Hematopoietic multipotent progenitor cell treated with erythropoietin and hydrocortisone succinate and interleukin-3 and kit ligand, for 17 days (in vitro differentiated cells): ENCODE results near the gene OTOP3.

Source experiments
- DNase-seq: peaks from one replicate; pipeline ENCODE4 v3.0.0-alpha.2; 2015; ENCODE audit warnings: low spot score

The OTOP3 gene

DNA sequence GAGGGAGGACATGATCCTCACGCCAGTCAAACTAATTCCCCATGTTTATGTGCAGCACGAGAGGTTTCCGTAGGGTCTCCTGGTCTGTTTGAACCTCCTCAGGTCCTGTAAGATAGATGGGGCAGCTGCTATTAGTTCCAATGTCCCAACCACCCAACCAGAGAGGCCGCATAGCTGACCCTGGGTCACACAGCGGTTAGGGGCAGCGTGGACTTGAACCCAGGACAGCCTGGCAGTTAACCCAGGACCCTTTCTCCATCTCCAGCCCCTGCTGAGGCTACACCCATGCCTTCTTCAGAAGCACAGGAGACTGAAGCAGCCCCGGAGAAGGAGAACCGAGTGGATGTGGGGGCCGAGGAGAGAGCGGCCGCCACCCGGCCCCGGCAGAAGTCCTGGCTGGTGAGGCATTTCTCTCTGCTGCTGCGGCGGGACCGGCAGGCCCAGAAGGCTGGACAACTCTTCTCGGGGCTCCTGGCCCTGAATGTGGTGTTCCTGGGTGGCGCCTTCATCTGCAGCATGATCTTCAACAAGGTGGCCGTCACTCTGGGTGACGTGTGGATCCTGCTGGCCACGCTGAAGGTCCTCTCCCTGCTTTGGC, 5.5 kb downstream of the OTOP3 start:
- no peak for DNase-seq

DNA sequence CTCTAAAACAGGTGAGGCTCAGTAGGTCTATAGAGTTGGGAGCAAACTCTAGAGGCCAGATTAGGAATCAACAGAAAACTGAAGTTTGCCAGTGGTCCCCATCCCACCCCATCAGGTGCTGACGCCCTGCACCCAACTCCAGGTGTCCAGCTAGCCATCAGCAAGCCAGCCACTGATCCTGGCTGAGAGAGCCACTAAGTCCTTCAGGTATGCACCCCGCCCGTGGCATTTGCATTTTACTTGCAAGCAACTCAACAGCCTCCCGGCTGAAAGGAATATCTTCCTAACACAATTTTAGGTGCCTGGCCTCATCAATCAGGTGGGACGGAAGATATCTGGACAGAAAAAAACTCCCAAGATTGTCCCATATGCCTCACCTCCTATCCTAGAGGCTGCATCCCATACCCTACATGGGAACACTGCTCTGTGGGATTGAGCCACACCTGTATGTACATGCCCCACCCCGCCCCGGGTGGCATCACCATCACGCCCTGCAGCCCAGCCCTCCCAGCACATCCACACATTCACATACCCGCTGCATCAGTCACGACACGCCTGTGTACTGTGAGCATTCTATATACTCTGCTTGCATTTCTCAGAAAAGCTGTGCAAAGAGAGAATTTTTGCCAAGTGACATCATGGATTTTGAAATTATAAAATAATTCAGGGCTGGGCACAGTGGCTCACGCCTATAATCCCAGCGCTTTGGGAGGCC, 8.3 kb downstream of the OTOP3 start:
- no peak for DNase-seq

DNA sequence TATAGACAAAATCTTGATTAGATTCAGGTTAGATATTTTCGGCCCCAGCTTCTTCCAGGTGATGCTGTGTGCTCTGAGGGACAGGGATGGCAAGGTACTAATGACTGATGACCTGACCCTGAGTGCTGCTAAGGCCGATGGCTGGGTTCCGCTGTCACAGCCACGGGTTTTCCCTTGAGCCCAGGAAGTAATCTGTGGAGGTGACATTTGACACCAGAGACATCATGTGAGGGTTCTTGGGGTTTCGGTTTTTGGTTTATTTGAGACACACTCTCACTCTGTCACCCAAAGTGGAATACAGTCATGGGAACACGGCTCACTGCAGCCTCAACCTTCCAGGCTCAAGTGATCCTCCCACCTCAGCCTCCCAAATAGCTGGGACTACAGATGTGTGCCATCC, 9.8 kb downstream of the OTOP3 start:
- no peak for DNase-seq

DNA sequence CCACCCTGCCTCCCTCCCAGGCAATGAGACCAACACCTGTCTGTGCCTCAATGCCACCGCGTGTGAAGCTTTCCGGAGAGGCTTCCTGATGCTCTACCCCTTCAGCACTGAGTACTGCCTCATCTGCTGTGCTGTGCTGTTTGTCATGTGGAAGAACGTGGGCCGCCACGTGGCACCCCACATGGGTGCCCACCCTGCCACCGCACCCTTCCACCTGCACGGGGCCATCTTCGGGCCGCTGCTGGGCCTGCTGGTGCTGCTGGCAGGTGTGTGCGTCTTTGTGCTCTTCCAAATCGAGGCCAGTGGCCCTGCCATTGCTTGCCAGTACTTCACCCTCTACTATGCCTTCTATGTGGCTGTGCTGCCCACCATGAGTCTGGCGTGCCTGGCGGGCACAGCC, 10.9 kb downstream of the OTOP3 start:
- DNase-seq = no peak

DNA sequence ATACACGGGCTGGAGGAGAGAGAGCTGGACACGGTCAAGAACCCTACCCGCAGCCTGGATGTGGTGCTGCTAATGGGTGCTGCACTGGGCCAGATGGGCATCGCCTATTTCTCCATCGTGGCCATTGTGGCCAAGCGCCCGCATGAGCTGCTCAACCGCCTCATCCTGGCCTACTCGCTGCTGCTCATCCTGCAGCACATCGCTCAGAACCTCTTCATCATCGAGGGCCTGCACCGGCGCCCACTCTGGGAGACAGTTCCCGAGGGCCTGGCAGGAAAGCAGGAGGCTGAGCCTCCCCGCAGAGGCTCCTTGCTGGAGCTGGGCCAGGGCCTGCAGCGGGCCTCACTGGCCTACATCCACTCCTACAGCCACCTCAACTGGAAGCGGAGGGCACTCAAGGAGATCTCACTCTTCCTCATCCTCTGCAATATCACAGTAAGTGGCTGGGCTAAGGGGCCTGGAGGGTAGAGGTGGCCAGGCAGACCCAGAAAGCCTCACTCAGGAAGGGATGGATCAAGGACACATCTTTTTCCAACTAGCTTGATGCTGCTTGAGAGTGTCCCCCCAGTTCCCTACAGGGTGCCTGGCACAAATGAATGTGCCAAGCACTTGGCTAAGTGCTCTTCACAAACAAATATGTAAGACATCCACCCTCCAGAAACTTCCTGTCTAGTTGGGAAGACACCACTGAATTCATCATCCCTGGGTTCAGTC, 11.5 kb downstream of the OTOP3 start:
- no peak for DNase-seq

DNA sequence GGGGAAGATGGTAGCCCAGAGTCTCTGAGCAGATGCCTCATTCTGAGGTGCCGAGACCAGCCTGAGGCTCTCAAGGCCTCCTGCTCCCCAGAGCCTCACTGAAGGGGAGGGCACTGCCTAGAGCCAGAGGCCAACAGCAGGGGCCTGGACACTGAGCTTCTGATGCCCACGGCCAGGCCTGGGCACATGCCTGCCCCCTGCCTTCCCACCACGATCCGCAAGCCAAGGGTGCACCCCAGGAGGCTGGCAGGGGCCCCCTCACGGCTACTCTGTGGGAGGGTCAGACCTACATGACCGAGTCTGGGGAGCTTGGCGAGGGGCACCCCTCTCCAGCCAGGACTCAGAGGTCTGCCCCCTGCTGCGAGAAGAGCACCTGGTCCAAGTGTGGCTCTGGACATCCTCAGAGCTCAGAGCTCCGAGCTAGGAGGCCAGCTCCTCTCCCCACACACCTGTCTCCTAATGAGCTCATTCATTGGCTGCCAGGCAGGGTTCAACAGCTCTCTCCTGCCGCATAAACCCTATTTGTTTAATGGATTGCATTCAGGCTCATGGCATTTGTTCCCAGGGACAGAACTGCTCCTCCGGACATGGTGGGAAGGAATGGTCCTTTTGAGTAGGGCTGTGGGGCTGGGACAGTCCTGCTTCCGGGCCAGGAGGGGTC, 13.9 kb downstream of the OTOP3 start:
- no peak for DNase-seq

DNA sequence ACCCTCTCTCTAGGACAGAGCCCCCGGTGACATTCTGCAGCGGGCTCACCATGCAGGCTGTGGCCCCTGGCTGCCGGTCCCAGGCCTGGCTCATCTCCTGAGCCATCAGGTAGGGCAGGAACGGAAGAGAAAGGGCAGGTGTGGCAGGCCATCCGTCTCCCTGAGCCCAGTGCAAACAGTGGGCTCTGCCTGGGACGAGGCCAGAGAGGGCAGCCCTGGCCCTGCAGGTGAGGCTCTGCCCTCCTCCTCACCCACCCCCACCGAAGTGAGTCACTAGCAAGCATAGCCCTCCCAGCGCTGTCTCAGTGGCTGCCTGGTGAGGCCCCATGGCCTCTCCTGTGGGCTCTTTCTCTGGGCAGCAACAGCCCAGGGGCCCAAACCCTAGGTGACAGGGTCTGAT, 14.5 kb downstream of the OTOP3 start:
- no peak for DNase-seq

DNA sequence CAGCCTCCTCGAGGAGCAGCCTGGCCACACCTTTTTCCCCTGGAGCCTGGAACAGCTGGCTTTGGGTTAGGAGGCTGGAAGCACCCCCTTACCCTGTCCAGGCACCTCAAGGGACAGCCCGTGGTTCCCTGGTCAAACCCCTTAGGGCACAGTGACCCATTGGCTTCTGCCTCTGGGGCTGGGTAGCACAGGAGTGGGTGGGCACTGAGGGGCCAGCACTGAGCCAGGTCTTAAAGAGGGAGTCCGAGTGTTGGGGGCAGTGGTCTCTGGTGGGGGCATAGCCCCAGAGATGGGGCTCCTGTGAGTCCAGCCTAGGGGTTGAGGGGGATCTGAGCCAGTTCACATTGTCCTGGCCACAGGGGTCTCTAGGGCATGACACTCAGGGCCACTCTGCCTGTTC, 15.4 kb downstream of the OTOP3 start:
- DNase-seq = no peak

DNA sequence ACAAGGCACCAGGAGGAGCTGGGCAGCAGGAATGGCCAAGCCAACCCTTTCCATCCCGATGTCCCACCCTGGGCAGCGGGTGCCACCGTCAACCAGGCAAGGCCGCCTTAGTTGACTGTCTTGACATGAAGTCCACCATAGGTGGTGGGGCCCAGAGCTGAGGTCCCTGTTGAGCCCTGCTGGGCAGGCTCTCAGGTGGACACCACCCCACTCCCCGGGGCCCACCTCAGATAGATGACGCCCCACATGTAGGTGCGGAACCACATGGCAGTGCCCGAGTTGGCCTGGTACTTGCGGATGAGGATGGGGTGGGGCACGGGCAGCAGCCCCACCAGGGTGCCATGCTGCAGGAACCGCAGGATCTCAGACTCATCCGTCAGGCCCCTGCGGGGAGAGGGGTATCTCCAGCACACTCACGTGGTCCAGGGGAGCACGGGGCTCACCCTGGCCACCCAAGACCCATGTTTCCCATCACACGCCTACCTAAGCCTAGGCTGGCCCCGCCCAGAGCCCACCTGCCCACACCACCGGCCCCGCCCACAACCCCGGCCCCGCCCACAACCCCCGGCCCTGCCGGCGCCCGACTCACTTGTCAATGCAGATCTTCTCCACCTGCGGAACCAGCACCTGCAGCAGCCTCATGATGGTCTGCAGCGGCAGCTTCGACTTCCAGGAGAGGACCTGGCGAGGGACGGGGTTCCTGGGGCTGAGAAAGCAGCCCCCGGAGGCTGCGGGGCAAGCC, 16.2 kb downstream of the OTOP3 start:
- no peak for DNase-seq

DNA sequence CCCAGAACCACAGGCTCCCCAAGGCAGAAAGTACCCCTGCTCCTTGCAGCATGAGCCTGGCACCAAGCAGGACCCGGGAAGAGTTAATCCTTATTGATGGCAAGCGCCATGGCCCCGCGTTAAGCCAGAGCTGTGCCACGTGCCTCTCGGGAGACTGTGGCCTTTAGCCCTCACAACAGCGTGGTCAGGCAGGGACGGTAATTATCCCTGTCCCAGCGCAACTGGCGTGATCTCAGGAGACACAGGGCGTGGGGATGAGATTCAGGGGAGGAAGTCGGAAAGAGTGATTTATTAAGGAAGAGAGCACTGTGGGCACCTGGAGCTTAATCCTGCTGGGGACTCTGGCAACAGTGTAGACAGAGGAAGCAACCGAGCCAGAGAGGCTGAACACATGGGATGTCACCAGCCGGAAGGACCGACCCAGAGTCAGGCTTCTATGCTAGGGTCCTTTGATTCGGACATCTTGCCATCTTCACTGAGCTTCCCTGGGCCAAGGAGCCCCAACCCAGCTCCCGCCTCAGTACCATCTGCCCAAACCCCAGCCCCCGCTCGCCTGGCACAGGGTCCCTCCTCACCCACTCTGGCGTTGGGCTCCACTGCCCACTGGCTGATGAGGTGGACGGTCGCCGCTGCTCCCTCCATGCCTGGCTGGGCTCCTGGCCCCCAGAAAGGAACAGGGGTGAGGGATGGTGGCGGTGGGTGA, 16.9 kb downstream of the OTOP3 start:
- no peak for DNase-seq

DNA sequence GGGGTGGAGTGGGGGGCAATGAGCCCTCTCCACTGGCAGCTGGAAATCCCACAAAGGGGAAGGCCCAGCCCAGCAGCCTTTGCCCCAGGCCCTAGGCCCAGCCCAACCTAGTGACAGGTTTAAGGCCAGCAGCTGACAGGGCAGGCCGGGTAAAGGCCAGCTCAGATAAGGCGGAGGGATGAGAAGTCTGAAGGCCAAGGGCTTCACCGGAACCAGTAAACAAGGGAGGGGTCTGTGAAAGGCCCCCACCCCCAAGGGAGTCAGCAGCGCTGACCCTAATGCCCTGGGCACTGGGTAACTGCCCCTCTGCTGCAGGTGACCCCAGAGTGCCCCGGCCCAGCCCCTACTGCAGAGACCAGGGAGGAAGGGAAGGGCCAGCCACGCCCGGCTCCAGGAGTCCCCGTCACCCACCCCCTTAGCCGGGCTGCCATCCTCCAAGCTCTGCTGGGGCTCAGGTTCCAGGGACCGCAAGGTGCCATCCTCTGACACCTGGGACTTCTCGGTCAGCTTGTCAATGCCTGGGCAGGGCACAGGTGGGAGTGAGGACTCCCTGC, 17.5 kb downstream of the OTOP3 start:
- DNase-seq = no peak

DNA sequence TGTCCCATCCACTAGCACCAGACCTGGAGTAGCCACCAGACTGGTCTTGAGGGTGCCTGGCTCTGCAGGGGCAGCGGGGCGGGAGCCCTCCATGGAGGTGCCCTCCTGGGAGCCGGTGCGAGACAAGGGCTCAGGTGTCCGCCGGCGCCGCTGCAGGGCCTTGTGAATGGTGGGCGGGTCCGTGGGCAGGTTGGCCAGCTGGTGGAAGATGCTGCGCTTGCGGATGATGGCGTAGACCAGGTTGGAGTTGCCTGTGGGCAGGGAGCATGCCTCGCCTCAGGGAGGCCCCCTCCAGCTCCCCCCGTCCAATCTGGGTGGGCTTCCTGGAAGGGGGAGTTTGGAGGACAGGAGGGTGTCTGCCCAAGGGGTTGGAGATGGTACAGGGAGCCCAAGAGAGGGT, 18.4 kb downstream of the OTOP3 start:
- no peak for DNase-seq

DNA sequence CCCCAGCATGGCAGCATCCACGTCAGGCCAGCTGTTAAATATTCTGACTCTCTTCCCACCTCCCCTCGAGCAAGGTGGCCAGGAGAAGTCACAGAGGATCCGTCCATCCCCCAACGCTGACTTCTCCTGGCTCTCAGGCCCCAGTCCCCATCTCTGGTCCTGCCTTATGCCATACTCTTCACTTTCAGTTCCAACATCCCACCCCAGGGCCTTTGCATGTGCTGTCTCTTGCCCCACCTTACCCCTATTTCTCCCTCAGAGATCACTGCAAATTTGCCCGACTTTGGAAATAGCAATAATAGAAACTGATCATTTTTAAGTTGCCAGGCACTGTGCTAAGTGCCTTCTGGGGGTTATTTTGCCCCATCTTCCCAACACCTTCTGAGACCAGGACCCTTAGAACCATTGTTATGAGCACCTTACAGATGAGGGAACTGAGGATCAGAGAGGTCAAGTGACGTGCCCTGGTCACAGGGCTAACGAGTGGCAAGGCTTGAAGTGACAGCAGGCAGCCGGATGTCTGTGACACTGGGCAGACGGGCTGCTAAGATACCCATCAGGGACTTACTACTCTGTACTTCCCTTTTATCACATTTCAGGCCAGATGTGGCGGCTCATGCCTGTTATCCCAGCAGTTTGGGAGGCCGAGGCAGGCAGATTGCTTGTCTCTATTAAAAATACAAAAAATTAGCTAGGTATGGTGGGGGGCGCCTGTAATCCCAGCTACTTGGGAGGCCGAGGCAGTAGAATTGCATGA, 19.1 kb downstream of the OTOP3 start:
- DNase-seq = no peak

DNA sequence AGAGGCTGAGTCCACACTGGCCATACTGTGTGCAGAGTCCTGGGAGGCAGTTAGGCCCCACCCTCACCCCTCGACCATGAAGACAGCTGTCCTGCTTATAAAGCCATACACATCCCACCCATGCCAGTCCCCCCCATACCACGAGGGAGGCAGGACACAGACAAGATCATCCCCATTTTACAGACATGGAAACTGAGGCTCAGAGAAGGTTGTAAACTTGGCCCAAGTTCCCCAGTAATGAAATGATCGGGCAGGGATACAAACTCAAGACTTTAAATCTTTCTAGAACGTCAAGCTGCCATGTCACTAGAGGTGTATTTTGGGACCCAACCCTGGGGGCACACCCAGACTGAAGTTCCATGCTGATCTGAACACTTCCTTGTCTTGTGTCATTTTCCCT, 20.4 kb downstream of the OTOP3 start:
- no peak for DNase-seq

DNA sequence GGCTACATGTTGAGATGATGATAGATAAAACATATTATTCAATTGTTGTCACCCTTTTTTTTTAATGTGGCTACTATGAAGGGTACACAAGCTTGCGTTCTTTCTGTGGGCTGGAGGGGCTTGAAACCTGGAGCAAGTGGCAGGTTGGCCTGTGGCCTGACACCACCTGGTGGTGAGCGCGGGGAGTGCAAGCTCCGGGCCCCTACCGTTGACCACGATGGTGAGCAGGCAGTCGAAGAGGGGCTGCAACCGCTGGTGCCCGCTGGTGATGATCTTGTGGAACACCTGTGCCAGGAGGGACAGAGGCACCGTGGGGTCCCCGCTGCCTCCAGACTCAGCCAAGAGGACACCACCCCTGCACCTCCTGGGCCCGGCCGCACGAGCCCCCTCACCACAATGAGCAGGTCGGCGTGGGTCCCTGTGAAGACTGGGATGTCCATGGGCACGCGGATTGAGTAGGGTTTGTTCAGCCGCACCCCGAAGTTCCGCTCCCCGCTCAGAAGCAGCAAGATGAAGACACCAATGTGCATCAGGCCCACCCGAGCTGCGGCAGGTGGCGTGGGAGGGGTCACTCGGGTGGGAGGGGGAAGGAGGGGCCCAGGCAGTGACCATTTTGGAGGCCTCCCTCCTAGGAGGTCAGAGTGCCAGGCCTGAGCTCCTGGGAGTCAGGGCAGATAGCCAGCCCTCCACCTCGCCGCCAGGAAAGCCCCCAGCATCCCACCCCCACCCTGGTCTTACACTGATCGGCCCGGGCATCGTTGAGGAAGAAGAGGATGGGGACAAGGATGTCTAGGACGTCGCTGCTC, 22.4 kb downstream of the OTOP3 start:
- peak; percentile 63 for DNase-seq

DNA sequence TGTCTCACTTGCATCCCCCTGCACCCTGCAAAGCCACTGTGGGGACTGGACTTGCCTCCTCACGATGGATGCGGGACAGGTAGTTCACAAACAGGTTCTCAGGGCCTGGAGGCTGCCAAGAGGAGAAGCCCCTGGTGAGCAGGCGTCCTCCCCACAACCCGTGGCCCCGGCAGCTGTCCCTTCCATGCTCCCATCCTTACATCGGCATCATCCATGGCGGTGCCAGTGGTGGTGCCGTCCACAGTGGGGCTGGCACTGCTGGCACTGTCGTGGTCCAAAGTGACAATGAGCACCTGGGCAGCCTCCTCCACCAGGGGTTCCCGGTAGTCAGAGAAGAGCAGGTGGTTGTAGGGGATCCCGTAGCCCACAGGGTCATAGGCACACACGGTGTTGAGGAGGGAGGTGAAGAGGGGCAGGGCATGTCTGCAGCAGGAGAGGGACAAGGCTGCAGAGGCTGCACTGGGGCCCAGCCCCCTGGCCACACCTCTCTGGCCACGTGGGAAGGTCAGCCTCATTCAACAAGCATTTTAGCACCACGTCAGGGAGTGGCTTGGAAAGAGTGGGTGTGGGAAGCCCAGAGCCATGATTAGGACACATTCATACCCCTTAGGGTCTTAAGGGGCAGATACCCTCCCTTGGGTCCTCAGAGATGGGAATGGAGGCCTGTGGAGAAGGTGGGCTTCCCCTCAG, 24.3 kb downstream of the OTOP3 start:
- no peak for DNase-seq

DNA sequence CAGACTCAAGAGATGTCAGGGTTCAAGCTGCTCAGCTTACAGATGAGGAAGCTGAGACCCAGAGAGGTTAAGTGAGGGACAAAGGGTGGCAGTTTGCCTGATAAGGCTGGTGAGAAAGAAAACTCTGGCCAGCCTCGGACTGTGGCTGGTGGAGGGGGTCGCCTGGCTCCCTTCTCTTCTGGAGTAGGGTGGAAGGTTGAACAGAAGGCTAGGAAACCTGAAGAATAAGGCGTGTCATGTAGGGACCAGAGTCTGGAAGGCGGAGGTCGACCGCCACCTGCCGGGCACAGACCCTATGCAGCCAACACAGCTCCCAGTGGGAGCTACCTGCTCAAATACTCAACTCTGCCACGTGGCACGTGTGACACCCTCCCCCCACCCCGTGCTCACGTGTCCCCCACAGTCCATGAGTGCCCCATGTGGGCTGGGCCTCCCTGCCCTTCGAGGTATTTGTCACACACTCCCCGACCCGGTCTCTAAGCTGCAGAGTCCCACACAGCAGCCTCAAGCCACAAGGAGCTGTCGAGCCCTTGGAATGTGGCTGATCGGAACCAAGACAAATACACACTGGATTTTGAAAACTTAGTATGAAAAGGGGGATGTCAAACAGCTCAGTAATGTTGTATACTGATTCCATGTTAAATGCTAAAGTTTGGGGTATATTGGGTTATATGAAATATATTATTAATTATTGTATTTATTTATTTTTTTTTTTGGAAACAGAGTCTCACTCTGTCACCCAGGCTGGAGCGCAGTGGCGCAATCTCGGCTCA, 25.1 kb downstream of the OTOP3 start:
- peak; percentile 32 for DNase-seq

DNA sequence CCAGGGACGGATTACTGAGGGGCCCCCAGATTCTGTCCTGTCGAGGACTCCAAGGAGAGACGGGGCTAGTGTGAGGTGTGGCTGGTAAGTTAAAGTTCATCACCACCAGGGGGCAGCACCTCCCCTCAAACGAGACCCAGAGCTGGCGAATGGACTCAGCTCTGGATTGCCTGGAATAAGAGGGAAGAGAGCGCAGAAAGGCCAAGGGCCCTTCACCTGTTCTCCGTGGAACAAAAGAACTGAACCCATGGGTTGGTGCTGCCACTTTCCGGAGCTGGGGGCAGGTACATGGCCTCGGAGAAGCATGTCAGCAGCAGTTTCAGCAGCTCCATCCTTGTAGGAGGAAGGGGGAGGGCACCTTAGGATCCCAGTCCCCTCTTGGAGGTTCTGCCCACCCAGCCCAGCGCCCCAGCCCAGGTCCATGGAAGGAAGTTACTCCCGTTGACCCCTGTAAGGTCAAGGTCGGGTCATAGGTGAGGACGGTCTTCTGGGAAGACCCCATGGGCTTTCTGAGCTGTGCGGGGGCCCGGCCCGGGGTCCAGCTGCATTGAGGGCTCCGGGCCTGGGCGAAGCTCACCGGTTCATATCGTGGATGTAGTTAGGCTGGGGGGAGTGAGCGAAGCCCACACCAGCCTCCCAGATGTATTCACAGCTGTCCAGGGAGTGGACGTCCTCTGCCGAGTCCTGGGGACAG, 26.1 kb downstream of the OTOP3 start:
- DNase-seq = peak; percentile 86
